Neural cell (in vitro differentiated cells): ENCODE data around the gene CFAP45. TPM values are rescaled to one million over a fixed set of nuclear protein-coding genes. Genes with fewer than 3 reads are reported as not detected.

Experiments used
- H2AFZ ChIP-seq: fragments of 200-600, 300-800 bp; sonication (generic), shearing (Covaris generic); 2 replicates; pipeline ENCODE4 v1.6.0; 2014; ENCODE audit warnings: low read depth, mild to moderate bottlenecking, antibody characterized with exemption, low read length, moderate library complexity
- H3F3A ChIP-seq: fragments of 200-600 bp; shearing (Covaris generic); 2 replicates; pipeline ENCODE4 v1.6.1; 2016; ENCODE audit warnings: mild to moderate bottlenecking, moderate library complexity, mixed read lengths, antibody characterized with exemption, low read length; ENCODE audit not compliant: insufficient read depth, poor library complexity, severe bottlenecking
- H3K27ac ChIP-seq: fragments of 200-600, 300-800 bp; sonication (generic), shearing (Covaris generic); 2 replicates; pipeline ENCODE4 v1.5.1; 2014; ENCODE audit warnings: mild to moderate bottlenecking, low read length, moderate library complexity
- H3K27me3 ChIP-seq: fragments of 300-800, 200-600 bp; sonication (generic), shearing (Covaris generic); 2 replicates; pipeline ENCODE4 v1.6.0; 2014; ENCODE audit warnings: mild to moderate bottlenecking, low read depth, low read length, moderate library complexity; ENCODE audit not compliant: insufficient read depth
- H3K36me3 ChIP-seq: fragments of 300-800, 200-600 bp; sonication (generic), shearing (Covaris generic); 2 replicates; pipeline ENCODE4 v1.5.1; 2014; ENCODE audit warnings: mild to moderate bottlenecking, antibody characterized with exemption, low read length, moderate library complexity; ENCODE audit not compliant: insufficient read depth
- H3K4me2 ChIP-seq: fragments of 300-800, 200-600 bp; sonication (generic), shearing (Covaris generic); 2 replicates; pipeline ENCODE4 v1.6.0; 2014; ENCODE audit warnings: mild to moderate bottlenecking, low read length
- H3K4me3 ChIP-seq: fragments of 300-800, 200-600 bp; sonication (generic), shearing (Covaris generic); 2 replicates; pipeline ENCODE4 v1.5.1; 2014; ENCODE audit warnings: mild to moderate bottlenecking, low read length, moderate library complexity
- H3K79me2 ChIP-seq: fragments of 200-600 bp; shearing (Covaris generic); replicated peaks from 2 replicates; pipeline ENCODE4 v1.6.0; 2014; ENCODE audit warnings: mild to moderate bottlenecking, low read length, moderate library complexity; ENCODE audit not compliant: insufficient read depth
- H3K9ac ChIP-seq: fragments of 300-800, 200-600 bp; sonication (generic), shearing (Covaris generic); 2 replicates; pipeline ENCODE4 v1.6.1; 2016; ENCODE audit warnings: mild to moderate bottlenecking, low read length, mixed read lengths
- H3K9me2 ChIP-seq: fragments of 200-600 bp; shearing (Covaris generic); 2 replicates; pipeline ENCODE4 v1.6.1; 2016; ENCODE audit warnings: mild to moderate bottlenecking, low read length, mixed read lengths; ENCODE audit not compliant: insufficient read depth
- H3K9me3 ChIP-seq: fragments of 200-600, 300-800 bp; sonication (generic), shearing (Covaris generic); 2 replicates; pipeline ENCODE4 v1.6.1; 2016; ENCODE audit warnings: mild to moderate bottlenecking, mixed run types, low read length, moderate library complexity, mixed read lengths
- H4K20me1 ChIP-seq: fragments of 200-600 bp; shearing (Covaris generic); 2 replicates; pipeline ENCODE4 v1.6.1; 2016; ENCODE audit warnings: mild to moderate bottlenecking, mixed run types; ENCODE audit not compliant: insufficient read depth
- CTCF ChIP-seq: fragments of 450-650 bp; IDR thresholded peaks from 2 replicates; pipeline ENCODE4 v1.5.1; 2014; ENCODE audit warnings: antibody characterized with exemption, mild to moderate bottlenecking, moderate library complexity; ENCODE audit not compliant: poor library complexity, severe bottlenecking
- EP300 ChIP-seq: fragments of 450-650 bp; conservative IDR thresholded peaks from 2 replicates; pipeline ENCODE4 v1.6.1; 2014; ENCODE audit warnings: antibody characterized with exemption, mild to moderate bottlenecking, moderate library complexity; ENCODE audit not compliant: poor library complexity, severe bottlenecking
- EZH2 ChIP-seq: fragments of 200-600, 300-800 bp; shearing (Covaris generic), sonication (generic); IDR thresholded peaks from 2 replicates; pipeline ENCODE4 v1.6.1; 2014; ENCODE audit warnings: antibody characterized with exemption, low read length, borderline replicate concordance, mild to moderate bottlenecking; ENCODE audit not compliant: insufficient read depth, poor library complexity, severe bottlenecking
- MXI1 ChIP-seq: fragments of 450-650 bp; conservative IDR thresholded peaks from 2 replicates; pipeline ENCODE4 v1.6.1; 2014; ENCODE audit warnings: antibody characterized with exemption, mild to moderate bottlenecking; ENCODE audit not compliant: poor library complexity, severe bottlenecking
- POLR2AphosphoS5 ChIP-seq: IDR thresholded peaks from 2 replicates; pipeline ENCODE4 v1.6.1; 2012
- RAD21 ChIP-seq: fragments of 450-650 bp; conservative IDR thresholded peaks from 2 replicates; pipeline ENCODE4 v1.6.1; 2014; ENCODE audit warnings: antibody characterized with exemption, mild to moderate bottlenecking, moderate library complexity
- REST ChIP-seq: IDR thresholded peaks from 2 replicates; pipeline ENCODE4 v1.6.1; 2012; ENCODE audit warnings: borderline replicate concordance
- SMC3 ChIP-seq: fragments of 450-650 bp; conservative IDR thresholded peaks from 2 replicates; pipeline ENCODE4 v1.6.1; 2014; ENCODE audit warnings: antibody characterized with exemption, mild to moderate bottlenecking, moderate library complexity; ENCODE audit not compliant: poor library complexity
- TAF1 ChIP-seq: IDR thresholded peaks from 2 replicates; pipeline ENCODE4 v1.6.1; 2012; ENCODE audit warnings: low read depth
- polyA plus RNA-seq: library from polyadenylated mRNA; depleted of rRNA; stranded (reverse); fragments of >200 nt; gene quantifications from 2 replicates; pipeline ENCODE4 v1.2.3, GENCODE V29; 2014

The CFAP45 gene
- polyA plus RNA-seq, 1 donor from 2014 or later: 0.12 TPM

GRCh38 chr1:159920202-159920601 lies 20.2 kb upstream of the CFAP45 start:
- Histone ChIP-seq H3K27ac (no peak overlapping the region), H3K4me2 (no peak overlapping the region), H3F3A (no peaks in the 10 kb centered on the region), H3K9me2 (no peaks in the 10 kb centered on the region), H3K9ac (no peak overlapping the region), H3K9me3 (no peaks in the 10 kb centered on the region), H2AFZ (no peak overlapping the region), H3K36me3 (no peaks in the 10 kb centered on the region), H4K20me1 (no peaks in the 10 kb centered on the region), H3K27me3 (peaks cover 12% of the 10 kb centered on the region), H3K79me2 (no peaks in the 10 kb centered on the region), H3K4me3 (no peak overlapping the region)
- no peak for TF ChIP-seq EP300
- no peak for TF ChIP-seq EZH2
- TF ChIP-seq MXI1: no peak
- no peak for TF ChIP-seq TAF1
- TF ChIP-seq REST: no peak
- TF ChIP-seq RAD21: no peak

GRCh38 chr1:159919236-159919865 lies 19.4 kb upstream of the CFAP45 start:
- Histone ChIP-seq H4K20me1 (no peaks in the 10 kb centered on the region), H3K27ac (no peak overlapping the region), H3K9me3 (no peaks in the 10 kb centered on the region), H2AFZ (no peak overlapping the region), H3K9me2 (no peaks in the 10 kb centered on the region), H3K27me3 (peaks cover 4% of the 10 kb centered on the region), H3K79me2 (no peaks in the 10 kb centered on the region), H3K4me3 (no peak overlapping the region), H3K36me3 (no peaks in the 10 kb centered on the region), H3F3A (no peaks in the 10 kb centered on the region), H3K9ac (no peak overlapping the region), H3K4me2 (no peak overlapping the region)
- TF ChIP-seq POLR2AphosphoS5: no peak
- no peak for TF ChIP-seq REST
- no peak for TF ChIP-seq CTCF
- no peak for TF ChIP-seq SMC3
- TF ChIP-seq EZH2: no peak
- TF ChIP-seq RAD21: no peak
- no peak for TF ChIP-seq EP300
- no peak for TF ChIP-seq TAF1
- no peak for TF ChIP-seq MXI1
